HG03095 (cell line): Measurements from ENCODE around the gene APOA5.
"Not testable (repeated sequence)": the region's sequence is repeated elsewhere in the genome, so short reads cannot be mapped to it uniquely, and the experiment has no call there.

Source experiments
- ATAC-seq: cut with Tn5 transposase; IDR thresholded peaks from one replicate; pipeline ENCODE4 v1.9.1; 2021; ENCODE audit warnings: moderate library complexity; ENCODE audit not compliant: unreplicated experiment

Gene APOA5

GRCh38 chr11:116776522-116776984, 15.1 kb downstream of the APOA5 start:
- no peak for ATAC-seq

- no peak for ATAC-seq
These were observed 15.7 kb downstream of the APOA5 start for GRCh38 chr11:116775975-116776374.

- ATAC-seq = no peak
These were observed 17.0 kb downstream of the APOA5 start for GRCh38 chr11:116774661-116775060.

DNA sequence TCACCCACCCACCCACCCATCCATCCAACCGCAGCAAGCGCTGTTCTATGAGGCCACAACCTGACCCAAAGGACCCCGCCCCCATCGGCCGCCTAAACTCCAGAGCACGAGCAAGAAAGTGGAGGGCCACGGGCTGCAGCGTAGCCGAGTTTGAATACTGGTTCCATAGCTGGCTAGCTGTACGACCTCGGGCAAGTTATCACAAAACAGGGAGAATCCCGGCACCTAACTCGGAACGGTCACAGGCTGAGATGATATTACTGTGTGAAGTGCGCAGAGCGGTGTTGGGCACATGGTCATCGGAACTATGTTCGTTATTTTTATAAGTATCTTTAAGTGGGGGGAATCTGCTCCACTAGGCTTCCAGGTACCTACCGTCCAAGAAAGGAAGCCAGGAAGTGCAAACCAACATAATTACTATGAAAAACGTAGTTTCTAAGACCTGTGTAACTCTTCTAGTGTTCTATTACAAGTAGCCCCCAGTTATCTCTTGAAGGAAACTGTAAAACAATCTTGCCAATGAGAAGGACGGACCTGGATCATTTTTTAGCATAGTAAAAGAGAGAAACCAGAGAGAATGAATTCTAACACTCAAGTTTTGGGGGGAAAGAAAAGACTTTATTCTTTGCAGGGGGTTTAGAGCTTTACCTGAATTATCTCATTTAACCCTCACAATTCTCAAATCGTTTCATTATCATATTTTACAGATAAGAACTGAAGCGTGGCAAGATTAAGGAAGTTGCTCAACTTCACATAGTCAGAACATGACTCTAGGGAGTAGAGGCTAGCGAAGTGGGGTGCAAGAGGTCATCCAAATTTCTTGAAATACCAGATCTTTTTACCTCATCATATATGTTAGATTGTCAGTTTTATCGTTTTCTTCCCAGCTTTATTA, 18.2 kb downstream of the APOA5 start:
- ATAC-seq = peak; percentile 40

- ATAC-seq = peak; percentile 79
These were observed 19.1 kb downstream of the APOA5 start, which contains the start of gene BUD13 for GRCh38 chr11:116772443-116773202. Gene BUD13 (minus strand): TSS chr11:116772987. CDS start chr11:116772964, 23 bp downstream.

GRCh38 chr11:116771935-116772334, 19.7 kb downstream of the APOA5 start:
- no peak for ATAC-seq

DNA sequence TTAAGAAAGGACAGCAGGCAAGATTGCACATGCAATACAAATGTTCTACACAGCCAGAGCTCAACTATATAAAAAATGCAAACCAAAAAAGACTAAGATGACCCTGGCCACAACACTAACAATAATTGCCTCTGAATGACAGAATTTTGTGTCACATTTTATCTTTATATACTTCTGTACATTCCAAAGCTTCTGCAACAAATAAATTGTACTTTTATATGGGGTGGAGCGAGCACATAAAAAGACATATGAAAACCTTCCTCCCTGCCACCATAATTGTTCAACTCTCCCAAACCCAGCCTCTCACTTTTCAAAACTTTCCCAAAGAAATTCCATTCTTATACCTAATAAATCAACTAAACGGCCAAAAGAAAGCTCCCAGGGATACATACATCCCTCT, 29.5 kb downstream of the APOA5 start:
- ATAC-seq = no peak

DNA sequence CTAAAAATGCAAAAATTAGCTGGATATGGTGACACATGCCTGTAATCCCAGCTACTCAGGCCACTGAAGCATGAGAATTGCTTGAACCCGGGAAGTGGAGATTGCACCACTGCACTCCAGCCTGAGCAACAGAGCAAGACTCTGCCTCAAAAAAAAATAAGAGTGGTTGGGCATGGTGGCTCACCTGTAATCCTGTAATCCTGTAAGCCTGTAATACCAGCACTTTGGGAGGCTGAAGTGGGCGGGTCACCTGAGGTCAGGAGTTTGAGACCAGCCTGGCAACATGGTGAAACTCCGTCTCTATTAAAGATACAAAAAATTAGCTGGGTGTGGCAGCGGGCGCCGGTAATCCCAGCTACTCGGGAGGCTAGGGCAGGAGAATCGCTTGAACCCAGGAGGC, 35.6 kb downstream of the APOA5 start:
- ATAC-seq = not testable (repeated sequence)

DNA sequence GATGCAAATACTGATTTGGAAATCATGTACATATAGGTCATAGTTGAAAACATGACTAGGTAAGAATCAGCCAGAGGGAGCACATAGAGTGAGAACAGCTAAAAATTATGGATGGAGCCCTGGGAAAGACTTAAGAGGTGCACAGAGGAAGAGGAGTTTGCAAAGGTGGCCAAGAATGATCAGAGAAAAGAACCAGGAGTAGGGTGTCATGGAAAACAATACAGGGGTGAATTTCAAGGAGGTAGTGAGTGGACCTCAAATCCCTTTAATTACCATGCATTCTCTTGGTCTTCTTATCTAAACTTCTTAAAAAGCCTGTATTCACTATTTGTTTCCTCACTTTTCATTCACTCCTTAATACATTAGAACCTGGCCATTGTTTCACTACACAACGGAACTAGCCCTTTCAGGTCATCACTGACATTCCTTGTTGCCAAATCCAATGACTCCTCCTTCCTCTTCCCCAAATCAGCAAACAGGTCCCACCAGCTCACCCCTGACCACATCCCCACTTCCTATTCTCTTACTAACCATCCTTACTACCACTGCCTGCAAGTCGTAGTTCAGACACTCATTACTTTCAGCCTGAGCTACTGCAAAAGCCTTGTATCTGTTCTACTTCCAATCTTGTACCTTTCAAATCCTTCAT, 41.5 kb downstream of the APOA5 start:
- ATAC-seq = no peak

DNA sequence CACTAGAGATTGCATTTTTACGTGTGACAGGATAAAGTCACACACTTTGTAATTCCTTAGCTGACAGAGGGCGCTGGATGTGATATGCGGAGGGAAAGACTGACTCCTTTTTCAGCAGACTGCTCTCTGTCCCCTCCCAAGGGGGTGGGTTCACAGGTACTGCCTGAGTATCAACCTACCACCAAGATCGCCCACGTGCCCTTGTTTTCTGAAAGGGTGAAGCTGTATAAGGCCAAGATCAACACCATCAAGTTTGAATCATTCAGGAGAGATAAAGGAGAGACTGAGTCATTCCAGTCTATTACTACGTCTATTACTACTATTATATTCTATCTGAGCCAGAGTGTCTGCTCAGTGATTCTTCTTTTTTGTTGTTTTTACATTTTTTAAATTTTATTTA, 49.6 kb downstream of the APOA5 start:
- no peak for ATAC-seq

DNA sequence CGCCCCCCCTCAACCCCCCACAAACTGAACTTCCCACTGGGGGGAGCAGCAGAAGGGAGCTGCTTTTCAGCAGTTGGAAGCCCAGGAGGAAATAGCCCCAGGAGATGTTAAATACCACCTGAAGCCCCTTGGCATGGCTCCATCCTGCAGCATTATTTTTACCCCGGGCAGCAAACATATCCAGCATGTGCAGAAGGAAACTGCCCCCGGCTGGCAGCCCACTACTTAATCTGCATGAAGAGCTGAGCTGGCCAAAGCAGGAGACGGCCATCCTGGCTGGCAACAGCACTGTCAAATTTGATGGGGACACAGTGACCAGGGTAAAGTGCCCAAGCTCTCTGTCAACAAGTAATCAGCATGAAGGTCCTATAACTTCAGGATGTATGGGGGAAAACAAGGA, 50.9 kb downstream of the APOA5 start:
- no peak for ATAC-seq
